Tibial nerve (tissue), 4 donors: ENCODE data around the gene NPY4R.
"Not testable (repeated sequence)": the region's sequence is repeated elsewhere in the genome, so short reads cannot be mapped to it uniquely, and the experiment has no call there.

ENCODE experiments used
- CTCF ChIP-seq, 5 experiments: fragments of 200-600 bp in 3 of 5; fragments of 450-650 bp in 2 of 5; sonication (generic) in 3 of 5; IDR thresholded peaks; one replicate each; pipeline ENCODE4 v1.5.1; 2016 to 2019; ENCODE audit warnings: antibody characterized with exemption in 5 of 5, mild to moderate bottlenecking in 3 of 5, moderate library complexity in 2 of 5
- EP300 ChIP-seq, 2 donors: sonication (generic); formaldehyde crosslinking; IDR thresholded peaks; one replicate each; pipeline ENCODE4 v1.6.1; 2017; ENCODE audit warnings: antibody characterized with exemption in 2 of 2, mild to moderate bottlenecking in 1 of 2
- POLR2A ChIP-seq, 2 donors: fragments of 450-650 bp; IDR thresholded peaks; one replicate each; pipeline ENCODE4 v1.6.1; 2017; ENCODE audit warnings: antibody characterized with exemption in 2 of 2, mild to moderate bottlenecking in 2 of 2, moderate library complexity in 2 of 2

GRCh38 chr10:46490285-46490684 is 24.5 kb upstream of the NPY4R start:
- not testable (repeated sequence) for TF ChIP-seq POLR2A, CTCF, EP300 (IDR thresholded peaks at IDR 0.05)
